Neural progenitor cell (in vitro differentiated cells): ENCODE data around the gene VAPB.

ENCODE experiments used
- CTCF ChIP-seq: fragments of 200-600 bp; sonication (generic); IDR thresholded peaks from 2 replicates; pipeline ENCODE4 v1.5.1; 2017; ENCODE audit warnings: antibody characterized with exemption, mild to moderate bottlenecking
- EZH2 ChIP-seq: fragments of 200-600 bp; sonication (generic); IDR thresholded peaks from 2 replicates; pipeline ENCODE4 v1.6.1; 2017; ENCODE audit warnings: antibody characterized with exemption, mild to moderate bottlenecking, moderate library complexity
- EZH2phosphoT487 ChIP-seq: fragments of 200-600 bp; sonication (generic); IDR thresholded peaks from 2 replicates; pipeline ENCODE4 v1.6.1; 2017; ENCODE audit warnings: antibody characterized with exemption

- no peak for TF ChIP-seq CTCF
- no peak for TF ChIP-seq EZH2phosphoT487
- TF ChIP-seq EZH2 = no peak
These were observed 50.2 kb downstream of the VAPB start for GRCh38 chr20:58438970-58439808.
